HG02610 (cell line): ENCODE data around the gene TLCD3A.

ENCODE experiments used
- ATAC-seq: cut with Tn5 transposase; IDR thresholded peaks from one replicate; pipeline ENCODE4 v1.9.1; 2021; ENCODE audit warnings: mild to moderate bottlenecking, moderate library complexity; ENCODE audit not compliant: unreplicated experiment

The TLCD3A gene

GRCh38 chr17:705863-706262 is 26.5 kb upstream of the TLCD3A start:
- ATAC-seq = no peak

GRCh38 chr17:708132-708531 is 24.3 kb upstream of the TLCD3A start:
- ATAC-seq = no peak

- ATAC-seq = no peak
Observed at GRCh38 chr17:718075-718474, 14.3 kb upstream of the TLCD3A start.

GRCh38 chr17:720706-721539 is 11.5 kb upstream of the TLCD3A start:
- no peak for ATAC-seq

GRCh38 chr17:721540-721937 is 10.9 kb upstream of the TLCD3A start:
- no peak for ATAC-seq

GRCh38 chr17:725084-725483 is 7.3 kb upstream of the TLCD3A start:
- no peak for ATAC-seq

- no peak for ATAC-seq
Observed at GRCh38 chr17:725746-726145, 6.7 kb upstream of the TLCD3A start.

GRCh38 chr17:726271-726919 is 6.0 kb upstream of the TLCD3A start:
- no peak for ATAC-seq

- ATAC-seq = no peak
Observed at GRCh38 chr17:728911-729310, 3.5 kb upstream of the TLCD3A start.

- no peak for ATAC-seq
Observed at GRCh38 chr17:731644-732066, 741 bp upstream of the TLCD3A start.

- ATAC-seq = peak; percentile 15
Observed at GRCh38 chr17:732902-733720, 715 bp downstream of the TLCD3A start.

- no peak for ATAC-seq
Observed at GRCh38 chr17:733743-734142, 1.3 kb downstream of the TLCD3A start.

GRCh38 chr17:737561-738113 is 5.2 kb downstream of the TLCD3A start:
- no peak for ATAC-seq

GRCh38 chr17:740240-741017 is 8.0 kb downstream of the TLCD3A start:
- ATAC-seq = peak; percentile 82

GRCh38 chr17:742147-742793 is 9.9 kb downstream of the TLCD3A start:
- ATAC-seq = no peak

GRCh38 chr17:743139-743538 is 10.7 kb downstream of the TLCD3A start:
- no peak for ATAC-seq

GRCh38 chr17:744937-745336 is 12.5 kb downstream of the TLCD3A start:
- ATAC-seq = no peak

GRCh38 chr17:745406-745805 is 13.0 kb downstream of the TLCD3A start:
- no peak for ATAC-seq

GRCh38 chr17:746181-746580 is 13.8 kb downstream of the TLCD3A start:
- no peak for ATAC-seq
